GM18519 (cell line): ENCODE results near the gene RPL37A.

ENCODE experiments used
- ATAC-seq: cut with Tn5 transposase; IDR thresholded peaks from one replicate; pipeline ENCODE4 v1.9.1; 2021; ENCODE audit warnings: mild to moderate bottlenecking, moderate library complexity; ENCODE audit not compliant: unreplicated experiment, low FRiP score

Gene RPL37A

GRCh38 chr2:216545359-216545758 lies 46.7 kb downstream of the RPL37A start:
- no peak for ATAC-seq

- ATAC-seq: no peak
These were observed 47.6 kb downstream of the RPL37A start for GRCh38 chr2:216546241-216546640.

- ATAC-seq: no peak
These were observed 48.2 kb downstream of the RPL37A start for GRCh38 chr2:216546641-216547403.

- ATAC-seq: no peak
These were observed 50.3 kb downstream of the RPL37A start for GRCh38 chr2:216548901-216549331.

- no peak for ATAC-seq
These were observed 51.5 kb downstream of the RPL37A start for GRCh38 chr2:216549926-216550690.

GRCh38 chr2:216551234-216552068 lies 52.8 kb downstream of the RPL37A start:
- no peak for ATAC-seq

GRCh38 chr2:216553093-216553478 lies 54.4 kb downstream of the RPL37A start:
- no peak for ATAC-seq
